ENCODE data around the gene SLCO4A1.

SLCO4A1 gene

GRCh38 chr20:62642051-62642665 lies at the start of gene SLCO4A1:
Gene SLCO4A1 (plus strand): TSS chr20:62642503. CDS start chr20:62656455, 13,952 bp downstream.
- peak; percentile 92 for DNase-seq

- no peak for DNase-seq
Observed at GRCh38 chr20:62592506-62593177, 49.7 kb upstream of the SLCO4A1 start.

- no peak for DNase-seq
Observed at GRCh38 chr20:62593616-62594015, 48.7 kb upstream of the SLCO4A1 start.

- no peak for DNase-seq
Observed at GRCh38 chr20:62595069-62595468, 47.2 kb upstream of the SLCO4A1 start.

- no peak for DNase-seq
Observed at GRCh38 chr20:62595491-62595890, 46.8 kb upstream of the SLCO4A1 start.

- no peak for DNase-seq
Observed at GRCh38 chr20:62596486-62596885, 45.8 kb upstream of the SLCO4A1 start.

GRCh38 chr20:62596921-62597320 lies 45.4 kb upstream of the SLCO4A1 start:
- no peak for DNase-seq

GRCh38 chr20:62597416-62598115 lies 44.7 kb upstream of the SLCO4A1 start:
- DNase-seq = no peak

- DNase-seq = no peak
Observed at GRCh38 chr20:62598761-62599194, 43.5 kb upstream of the SLCO4A1 start.

- DNase-seq = no peak
Observed at GRCh38 chr20:62599216-62600110, 42.8 kb upstream of the SLCO4A1 start.

- DNase-seq = no peak
Observed at GRCh38 chr20:62601172-62601571, 41.1 kb upstream of the SLCO4A1 start.

- no peak for DNase-seq
Observed at GRCh38 chr20:62601714-62602113, 40.6 kb upstream of the SLCO4A1 start.

GRCh38 chr20:62602550-62602949 lies 39.8 kb upstream of the SLCO4A1 start:
- no peak for DNase-seq

- DNase-seq = peak; percentile 80
Observed at GRCh38 chr20:62603021-62603906, 39.0 kb upstream of the SLCO4A1 start.

- no peak for DNase-seq
Observed at GRCh38 chr20:62603907-62604785, 38.2 kb upstream of the SLCO4A1 start.

GRCh38 chr20:62604796-62605195 lies 37.5 kb upstream of the SLCO4A1 start:
- DNase-seq = no peak

- DNase-seq = no peak
Observed at GRCh38 chr20:62605236-62605943, 36.9 kb upstream of the SLCO4A1 start.

- DNase-seq = no peak
Observed at GRCh38 chr20:62606016-62606415, 36.3 kb upstream of the SLCO4A1 start.

- no peak for DNase-seq
Observed at GRCh38 chr20:62606551-62607201, 35.6 kb upstream of the SLCO4A1 start.
